Activated CD4-positive, alpha-beta memory T cell treated with anti-CD3 and anti-CD28 coated beads, Interleukin-2, amount 10 ng/mL, durations not matched to agents 7 days and 5 days (primary cell): ENCODE results near the gene ASB8. TPM values are rescaled to one million over a fixed set of nuclear protein-coding genes. Genes with fewer than 3 reads are reported as not detected.

Experiments used
- CTCF ChIA-PET: fragments of 350-600 bp; sonication (Branson Sonifier 250); formaldehyde crosslinking; loops from one replicate; lab custom pipeline; 2021; ENCODE audit warnings: antibody characterized with exemption, inconsistent platforms; lab: Charles Lee
- POLR2A ChIA-PET: fragments of 350-600 bp; sonication (Branson Sonifier 250); formaldehyde crosslinking; loops from one replicate; lab custom pipeline; 2021; ENCODE audit warnings: antibody characterized with exemption; lab: Charles Lee
- DNase-seq: peaks from one replicate; pipeline ENCODE4 v3.0.0-alpha.2; 2020
- H3K27ac Mint-ChIP-seq: one replicate; pipeline ENCODE4 v1.8.0; 2021; ENCODE audit warnings: mild to moderate bottlenecking, mixed read lengths
- H3K27me3 Mint-ChIP-seq: one replicate; pipeline ENCODE4 v1.8.0; 2021; ENCODE audit warnings: mixed read lengths
- H3K36me3 Mint-ChIP-seq: one replicate; pipeline ENCODE4 v1.8.0; 2021; ENCODE audit warnings: low read depth, mixed read lengths
- H3K4me1 Mint-ChIP-seq: one replicate; pipeline ENCODE4 v1.8.0; 2021; ENCODE audit warnings: mixed read lengths
- H3K4me3 Mint-ChIP-seq: one replicate; pipeline ENCODE4 v1.8.0; 2021; ENCODE audit warnings: mild to moderate bottlenecking, mixed read lengths
- H3K9me3 Mint-ChIP-seq: one replicate; pipeline ENCODE4 v1.8.0; 2021; ENCODE audit warnings: mixed read lengths
- total RNA-seq, 2 experiments: library from RNA; stranded (reverse); gene quantifications; one replicate each; pipeline ENCODE4 v1.2.3, GENCODE V29; 2021

Gene ASB8
- total RNA-seq, 2 experiments from 2014 or later, result 43.4 to 45.6 TPM

DNA sequence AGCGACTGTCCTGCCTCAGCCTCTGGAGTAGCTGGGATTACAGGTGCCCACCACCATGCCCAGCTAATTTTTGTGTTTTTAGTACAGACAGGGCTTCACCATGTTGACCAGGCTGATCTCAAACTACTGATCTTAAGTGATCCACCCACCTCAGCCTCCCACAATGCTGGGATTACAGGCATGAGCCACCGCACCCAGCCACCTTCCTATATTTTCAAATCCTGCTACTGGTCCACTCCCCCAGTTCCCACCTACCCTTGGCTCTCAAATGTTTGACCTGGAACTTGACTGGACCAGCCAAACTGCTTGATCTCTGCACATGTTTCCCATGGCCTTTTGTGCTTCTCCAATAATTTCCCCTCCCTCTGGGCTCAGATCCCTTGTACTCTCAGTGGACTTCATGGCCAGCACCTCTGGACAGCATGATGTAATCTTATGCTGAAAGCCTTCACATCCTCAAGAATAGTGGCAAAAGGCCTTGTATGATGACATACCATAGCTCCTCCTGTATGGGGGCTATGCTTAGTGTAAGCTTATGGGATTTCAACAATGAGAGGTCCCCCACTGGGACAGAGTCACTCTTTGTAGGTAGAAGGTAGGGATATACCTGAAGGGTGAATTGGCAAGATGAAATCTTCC, 23.7 kb upstream of the ASB8 start:
- Mint-ChIP-seq H3K9me3 (no peaks in the 10 kb centered on the region), H3K4me1 (peaks cover 32% of the 10 kb centered on the region), H3K36me3 (no peaks in the 10 kb centered on the region), H3K4me3 (no peak overlapping the region), H3K27ac (no peak overlapping the region), H3K27me3 (peaks cover 52% of the 10 kb centered on the region)
- CTCF ChIA-PET, result no interaction called here
- POLR2A ChIA-PET, result interaction anchor here (0.7 to 1.6 kb wide), 3 partner anchors 16 to 74 kb away, joined by 3 read pairs; partner anchors contain the start of gene SENP1
- DNase-seq, result no peak

DNA sequence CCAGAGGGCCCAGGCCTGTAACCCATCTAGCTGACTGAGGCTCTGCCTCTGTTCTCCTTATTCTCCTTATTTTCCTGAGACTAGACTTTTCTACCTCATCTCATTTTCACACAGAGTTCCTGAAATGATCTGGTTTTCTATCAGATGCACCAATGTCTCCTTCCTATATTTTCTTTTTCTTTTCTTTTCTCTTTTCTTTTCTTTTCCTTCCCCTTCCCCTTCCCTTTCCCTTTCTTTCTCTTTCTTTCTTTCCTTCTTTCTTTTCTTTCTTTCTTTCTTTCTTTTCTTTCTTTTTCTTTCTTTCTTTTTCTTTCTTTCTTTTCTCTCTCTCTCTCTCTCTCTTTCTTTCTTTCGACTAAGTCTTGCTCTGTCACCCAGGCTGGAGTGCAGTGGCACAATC, 23.1 kb upstream of the ASB8 start:
- H3K4me3 Mint-ChIP-seq, result no peak overlapping the region
- H3K27me3 Mint-ChIP-seq, result peaks cover 47% of the 10 kb centered on the region
- H3K36me3 Mint-ChIP-seq, result no peaks in the 10 kb centered on the region
- peaks cover 32% of the 10 kb centered on the region for H3K4me1 Mint-ChIP-seq
- ChIA-PET CTCF (no interaction called here), POLR2A (interaction anchor here (1.1 to 1.6 kb wide), 2 partner anchors 17 to 74 kb away, joined by 3 read pairs; partner anchors contain the start of gene SENP1)
- no peak for DNase-seq
- no peak overlapping the region for H3K27ac Mint-ChIP-seq
- no peaks in the 10 kb centered on the region for H3K9me3 Mint-ChIP-seq

DNA sequence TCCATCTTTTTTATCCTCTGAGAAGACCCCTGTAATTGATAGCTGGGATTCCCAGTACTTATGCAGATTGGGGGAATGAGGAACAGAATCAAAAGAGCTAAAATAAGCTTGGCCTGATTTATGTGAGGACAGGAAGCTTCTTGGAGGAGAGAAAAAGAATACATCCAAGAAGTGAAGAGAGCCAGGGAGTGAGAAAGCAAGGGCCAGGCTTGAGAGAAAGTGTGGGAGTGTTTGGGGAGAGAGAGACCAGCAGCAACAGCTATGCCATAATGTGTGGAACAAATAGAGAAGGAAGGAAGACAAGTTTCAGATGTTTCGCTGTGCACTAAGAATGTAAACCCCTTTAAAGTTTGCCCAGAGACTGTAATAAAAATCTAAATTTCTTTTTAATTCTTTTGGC, 22.2 kb upstream of the ASB8 start:
- no peak overlapping the region for H3K4me3 Mint-ChIP-seq
- H3K4me1 Mint-ChIP-seq, result peaks cover 34% of the 10 kb centered on the region
- DNase-seq, result no peak
- H3K27ac Mint-ChIP-seq, result no peak overlapping the region
- H3K9me3 Mint-ChIP-seq, result no peaks in the 10 kb centered on the region
- peaks cover 37% of the 10 kb centered on the region for H3K27me3 Mint-ChIP-seq
- POLR2A ChIA-PET, result interaction anchor here (1.1 kb wide), 1 partner anchor 18 kb away, joined by 3 read pairs; no protein-coding TSS in a partner anchor
- CTCF ChIA-PET, result interaction anchor here (0.8 to 0.9 kb wide), 2 partner anchors 19 to 439 kb away, joined by 3 read pairs; no protein-coding TSS in a partner anchor
- no peaks in the 10 kb centered on the region for H3K36me3 Mint-ChIP-seq

DNA sequence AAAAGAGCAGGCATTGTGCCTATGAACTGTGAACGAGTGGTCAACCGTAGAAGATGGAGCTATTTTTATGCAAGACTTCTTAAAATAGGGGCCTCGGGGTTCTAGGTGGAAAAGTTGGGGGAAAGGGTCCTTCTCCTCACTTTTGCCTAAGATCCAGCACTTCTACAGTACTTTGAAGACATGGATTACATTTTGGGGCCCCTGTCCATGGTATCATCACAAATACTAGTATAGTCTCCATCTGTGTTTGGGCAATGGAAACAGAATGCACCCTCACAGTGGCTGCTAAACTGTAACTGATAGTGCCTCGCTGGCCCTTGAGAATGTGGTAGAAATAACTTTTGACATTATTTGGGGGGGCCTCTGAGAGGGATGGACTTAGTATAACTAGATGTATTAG, 20.7 kb upstream of the ASB8 start:
- ChIA-PET CTCF (interaction anchor here (0.6 to 1.6 kb wide), 3 partner anchors 9 to 20 kb away, joined by 3 to 4 read pairs (median 3); no protein-coding TSS in a partner anchor), POLR2A (interaction anchor here (0.6 to 0.9 kb wide), 2 partner anchors 175 to 198 kb away, joined by 3 to 4 read pairs; no protein-coding TSS in a partner anchor)
- Mint-ChIP-seq H3K36me3 (no peaks in the 10 kb centered on the region), H3K27ac (no peak overlapping the region), H3K4me3 (no peak overlapping the region), H3K4me1 (peaks cover 29% of the 10 kb centered on the region), H3K9me3 (no peaks in the 10 kb centered on the region), H3K27me3 (peaks cover 32% of the 10 kb centered on the region)
- DNase-seq, result no peak

- H3K4me3 Mint-ChIP-seq, result peak overlapping the region; percentile 35
- POLR2A ChIA-PET, result interaction anchor here (1.2 to 1.4 kb wide), 3 partner anchors 9 to 24 kb away, joined by 3 to 7 read pairs (median 3); no protein-coding TSS in a partner anchor
These were observed 19.1 kb upstream of the ASB8 start for GRCh38 chr12:48176417-48176751.

GRCh38 chr12:48175613-48176416, 18.5 kb upstream of the ASB8 start:
- H3K27ac Mint-ChIP-seq, result peak overlapping the region; percentile 63
- H3K4me1 Mint-ChIP-seq, result peaks cover 18% of the 10 kb centered on the region
- DNase-seq, result no peak
- CTCF ChIA-PET, result interaction anchor here (1.2 to 1.4 kb wide), 2 partner anchors 18 to 212 kb away, joined by 3 to 5 read pairs; partner anchors contain the start of genes ASB8 and TMEM106C
- POLR2A ChIA-PET, result interaction anchor here (0.9 to 1.4 kb wide), 4 partner anchors 10 to 23 kb away, joined by 3 to 7 read pairs (median 3); partner anchors contain the start of gene ASB8
- no peaks in the 10 kb centered on the region for H3K9me3 Mint-ChIP-seq
- peak overlapping the region; percentile 35 for H3K4me3 Mint-ChIP-seq
- peaks cover 22% of the 10 kb centered on the region for H3K27me3 Mint-ChIP-seq
- no peaks in the 10 kb centered on the region for H3K36me3 Mint-ChIP-seq

More at GRCh38 chr12:48176417-48176751, 19.1 kb upstream of the ASB8 start:
- H3K4me1 Mint-ChIP-seq, result peaks cover 18% of the 10 kb centered on the region
- no peak for DNase-seq
- peaks cover 28% of the 10 kb centered on the region for H3K27me3 Mint-ChIP-seq
- H3K27ac Mint-ChIP-seq, result peak overlapping the region; percentile 63
- H3K36me3 Mint-ChIP-seq, result no peaks in the 10 kb centered on the region
- no peaks in the 10 kb centered on the region for H3K9me3 Mint-ChIP-seq
- CTCF ChIA-PET, result interaction anchor here (1.2 to 1.4 kb wide), 2 partner anchors 19 to 213 kb away, joined by 3 to 5 read pairs; partner anchors contain the start of genes ASB8 and TMEM106C

DNA sequence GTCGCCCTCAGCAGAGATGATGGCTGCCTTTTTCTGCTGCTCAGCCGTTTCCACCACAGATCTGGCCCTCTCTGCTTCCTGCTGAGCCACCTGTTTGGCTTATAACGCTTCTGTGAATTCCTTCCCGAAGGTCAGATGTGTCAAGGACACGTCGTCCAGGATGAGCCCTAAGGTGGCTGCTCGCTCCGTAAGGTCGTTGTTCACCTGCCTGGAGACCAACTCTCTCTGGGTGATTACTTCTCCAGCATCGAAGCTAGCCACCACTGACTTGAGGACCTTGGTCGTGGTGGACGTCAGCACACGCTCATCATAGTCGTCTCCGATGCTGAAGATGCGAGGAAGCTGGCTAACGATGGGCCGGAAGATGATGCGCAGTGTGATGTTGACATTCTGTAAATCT, 11.7 kb upstream of the ASB8 start:
- ChIA-PET CTCF (interaction anchor here (1.3 kb wide), 1 partner anchor 11 kb away, joined by 5 read pairs; the partner anchor contains the start of gene ASB8), POLR2A (interaction anchor here (1.4 kb wide), 1 partner anchor 11 kb away, joined by 7 read pairs; the partner anchor contains the start of gene ASB8)
- Mint-ChIP-seq H3K4me3 (no peak overlapping the region), H3K9me3 (no peaks in the 10 kb centered on the region), H3K27me3 (peaks cover 15% of the 10 kb centered on the region), H3K36me3 (no peaks in the 10 kb centered on the region), H3K4me1 (no peaks in the 10 kb centered on the region), H3K27ac (no peak overlapping the region)
- no peak for DNase-seq

DNA sequence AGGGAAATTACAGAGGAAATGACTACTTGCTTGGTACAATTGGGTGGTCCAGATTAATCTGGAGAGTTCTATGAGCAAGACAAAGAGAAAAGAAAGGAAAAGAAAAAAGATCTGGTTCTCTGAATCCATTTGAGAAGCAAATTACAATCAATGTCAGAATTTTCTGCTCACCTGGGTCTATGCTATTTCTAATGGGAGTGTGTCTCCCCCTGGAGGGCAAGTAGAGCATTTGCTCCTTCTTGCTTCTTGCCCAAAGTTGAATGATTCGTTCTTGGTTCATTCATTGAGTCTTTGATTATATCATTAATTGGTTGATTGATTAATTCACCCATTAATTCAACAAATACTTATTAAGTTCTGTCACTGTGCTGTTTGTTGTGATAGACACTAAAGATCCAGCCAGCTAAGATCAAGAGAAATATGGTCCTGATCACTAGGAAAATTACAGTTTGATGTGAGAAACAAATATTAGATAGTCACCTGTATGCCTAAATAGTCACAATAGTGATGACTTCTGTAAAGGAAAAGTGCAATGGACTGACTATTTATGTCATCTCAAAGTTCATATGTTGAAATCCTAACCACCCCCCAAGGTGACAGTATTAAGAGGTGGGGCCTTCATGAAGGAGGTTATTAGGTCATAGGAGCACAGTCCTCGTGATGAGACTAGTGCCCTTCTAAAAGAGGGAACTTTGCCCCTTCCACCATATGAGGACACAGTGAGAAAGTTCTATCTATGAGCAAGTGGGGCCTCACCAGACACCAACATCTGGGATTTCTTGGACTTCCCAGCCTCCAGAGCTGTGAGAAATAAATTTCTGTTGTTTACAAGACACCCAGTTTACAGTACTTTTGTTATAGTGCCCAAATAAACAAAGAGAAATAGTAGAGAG, 8.0 kb upstream of the ASB8 start:
- peak; percentile 49 for DNase-seq
- no peak overlapping the region for H3K27ac Mint-ChIP-seq
- H3K9me3 Mint-ChIP-seq, result no peaks in the 10 kb centered on the region
- ChIA-PET CTCF (interaction anchor here (1.0 to 2.0 kb wide), 7 partner anchors 8 to 253 kb away, joined by 3 to 7 read pairs (median 4); partner anchors contain the start of genes ASB8 and CCDC184), POLR2A (no interaction called here)
- no peaks in the 10 kb centered on the region for H3K4me1 Mint-ChIP-seq
- H3K4me3 Mint-ChIP-seq, result no peak overlapping the region
- no peaks in the 10 kb centered on the region for H3K36me3 Mint-ChIP-seq
- H3K27me3 Mint-ChIP-seq, result peaks cover 12% of the 10 kb centered on the region

DNA sequence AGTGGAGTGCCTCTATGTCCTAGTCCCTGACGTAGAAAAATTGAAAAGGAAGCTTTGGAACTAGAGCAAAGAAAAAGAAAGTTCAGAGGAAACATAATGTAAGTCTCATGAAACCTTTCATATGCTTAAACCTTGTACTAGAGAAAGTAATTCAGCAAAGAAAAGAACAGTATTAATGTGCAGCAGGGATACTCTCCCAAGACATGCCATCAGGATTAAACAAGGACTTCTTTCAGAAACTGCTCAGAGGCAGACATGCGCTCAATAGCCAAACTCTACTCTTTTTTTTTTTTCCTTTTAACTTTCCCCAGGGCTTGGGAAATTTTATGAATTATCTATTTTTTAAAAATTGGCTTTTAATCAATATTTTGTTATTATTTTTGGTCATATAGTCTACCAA, 7.1 kb upstream of the ASB8 start:
- H3K4me1 Mint-ChIP-seq, result no peaks in the 10 kb centered on the region
- peaks cover 12% of the 10 kb centered on the region for H3K27me3 Mint-ChIP-seq
- CTCF ChIA-PET, result interaction anchor here (0.8 to 2.0 kb wide), 6 partner anchors 9 to 453 kb away, joined by 3 to 7 read pairs (median 4); partner anchors contain the start of gene CCDC184
- POLR2A ChIA-PET, result no interaction called here
- H3K36me3 Mint-ChIP-seq, result no peaks in the 10 kb centered on the region
- DNase-seq, result no peak
- H3K27ac Mint-ChIP-seq, result no peak overlapping the region
- H3K4me3 Mint-ChIP-seq, result no peak overlapping the region
- no peaks in the 10 kb centered on the region for H3K9me3 Mint-ChIP-seq

- CTCF ChIA-PET, result interaction anchor here (1.3 kb wide), 1 partner anchor 422 kb away, joined by 3 read pairs; no protein-coding TSS in a partner anchor
These were observed 5.9 kb upstream of the ASB8 start for GRCh38 chr12:48163150-48163747.

GRCh38 chr12:48160807-48161206, 3.5 kb upstream of the ASB8 start:
- DNase-seq, result no peak
- POLR2A ChIA-PET, result interaction anchor here (1.8 kb wide), 1 partner anchor 55 kb away, joined by 5 read pairs; the partner anchor contains the start of gene SENP1
- no peak overlapping the region for H3K27ac Mint-ChIP-seq
- H3K36me3 Mint-ChIP-seq, result peaks cover 6% of the 10 kb centered on the region
- peaks cover 21% of the 10 kb centered on the region for H3K4me1 Mint-ChIP-seq
- H3K9me3 Mint-ChIP-seq, result no peaks in the 10 kb centered on the region
- CTCF ChIA-PET, result interaction anchor here (1.6 to 1.8 kb wide), 2 partner anchors 22 to 28 kb away, joined by 3 to 6 read pairs; partner anchors contain the start of gene CCDC184
- no peak overlapping the region for H3K4me3 Mint-ChIP-seq
- H3K27me3 Mint-ChIP-seq, result peaks cover 5% of the 10 kb centered on the region

More at GRCh38 chr12:48163150-48163747, 5.9 kb upstream of the ASB8 start:
- H3K27ac Mint-ChIP-seq, result no peak overlapping the region
- H3K4me1 Mint-ChIP-seq, result peaks cover 4% of the 10 kb centered on the region
- peaks cover 12% of the 10 kb centered on the region for H3K27me3 Mint-ChIP-seq
- H3K36me3 Mint-ChIP-seq, result no peaks in the 10 kb centered on the region
- DNase-seq, result no peak
- H3K9me3 Mint-ChIP-seq, result no peaks in the 10 kb centered on the region
- no peak overlapping the region for H3K4me3 Mint-ChIP-seq
- POLR2A ChIA-PET, result no interaction called here
